ENCODE measurements around the gene CHN1.

Gene CHN1

DNA sequence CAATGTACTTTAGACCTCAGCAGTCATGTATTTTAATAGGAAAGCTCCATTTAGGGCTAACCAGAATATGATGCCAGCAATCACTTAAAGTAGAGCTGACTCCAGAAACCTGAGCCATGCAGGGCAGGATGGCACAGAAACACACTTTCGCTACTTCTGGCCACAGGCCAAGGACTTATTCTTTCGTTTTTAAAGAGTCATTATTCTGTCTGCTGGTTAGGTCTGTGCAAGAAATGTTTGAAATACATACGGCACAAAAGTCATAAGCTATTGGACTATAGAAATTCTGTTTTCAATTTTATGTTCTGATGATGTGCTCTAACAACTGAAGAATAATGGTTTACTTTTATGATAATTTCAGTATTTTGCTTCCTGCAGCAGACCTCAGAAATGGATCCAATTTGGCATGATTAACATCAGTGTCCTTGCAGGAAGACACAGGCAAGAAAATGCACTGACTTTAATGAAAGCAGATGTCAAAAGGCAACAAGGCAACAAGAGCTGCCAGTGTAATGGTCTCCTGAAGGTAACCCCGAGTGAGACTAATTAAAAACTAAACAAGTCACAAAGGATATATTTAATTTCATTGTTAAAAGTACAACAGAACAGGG, 126.5 kb downstream of the CHN1 start:
- DNase-seq (ENCODE audit: insufficient read length) (no peak), FAIRE-seq (no peak)
- no peak for TF ChIP-seq TAF1 (IDR thresholded peaks at IDR 0.05; ENCODE audit: borderline replicate concordance, low read depth, low read length)
- TF ChIP-seq POLR2A (IDR thresholded peaks at IDR 0.05; ENCODE audit: low read depth, low read length): no peak
- TF ChIP-seq POLR2AphosphoS5 (IDR thresholded peaks at IDR 0.05; ENCODE audit: low read depth, low read length): no peak

DNA sequence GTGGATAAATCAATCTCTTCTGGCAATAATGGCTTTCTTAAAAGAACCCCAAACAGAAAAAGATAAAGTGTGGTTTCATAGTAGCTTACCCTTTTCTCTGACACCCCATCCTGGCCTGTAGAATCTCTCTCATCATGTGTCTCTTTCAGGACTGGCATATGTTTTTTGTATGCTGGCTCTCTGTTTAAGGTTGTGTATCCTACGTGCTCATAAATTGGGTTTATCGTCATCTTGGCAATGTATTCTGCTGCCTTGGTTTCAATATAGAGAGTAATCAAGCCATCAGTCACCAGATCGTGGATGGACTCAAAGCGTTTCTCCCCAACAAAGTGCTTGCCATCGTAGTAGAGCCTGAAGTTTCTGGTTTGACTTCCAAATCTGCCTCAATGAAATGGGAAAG, 127.4 kb downstream of the CHN1 start:
- FAIRE-seq (no peak), DNase-seq (ENCODE audit: insufficient read length) (no peak)
- TF ChIP-seq POLR2AphosphoS5 (IDR thresholded peaks at IDR 0.05; ENCODE audit: low read depth, low read length): no peak
- TF ChIP-seq TAF1 (IDR thresholded peaks at IDR 0.05; ENCODE audit: borderline replicate concordance, low read depth, low read length): no peak
- no peak for TF ChIP-seq POLR2A (IDR thresholded peaks at IDR 0.05; ENCODE audit: low read depth, low read length)

DNA sequence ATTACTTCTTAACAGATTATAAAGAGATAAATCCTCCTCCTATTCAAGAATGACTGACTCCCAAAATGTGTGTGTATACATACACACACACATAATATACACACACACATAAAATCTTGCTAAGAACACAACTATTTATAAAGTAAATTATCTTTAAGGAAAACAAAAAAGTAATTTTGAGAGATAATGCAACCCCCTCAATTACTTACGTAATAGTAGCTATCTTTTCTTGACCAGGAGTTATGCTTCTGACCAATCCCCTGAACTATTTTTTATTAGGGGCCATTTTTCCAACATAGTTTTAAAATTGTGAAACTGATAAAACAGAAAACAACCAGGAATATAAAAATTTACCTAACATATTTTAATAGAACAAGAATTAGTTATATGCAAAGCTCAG, 127.9 kb downstream of the CHN1 start:
- DNase-seq (ENCODE audit: insufficient read length) (no peak), FAIRE-seq (no peak)
- TF ChIP-seq TAF1 (IDR thresholded peaks at IDR 0.05; ENCODE audit: borderline replicate concordance, low read depth, low read length): no peak
- TF ChIP-seq POLR2A (IDR thresholded peaks at IDR 0.05; ENCODE audit: low read depth, low read length): no peak
- no peak for TF ChIP-seq POLR2AphosphoS5 (IDR thresholded peaks at IDR 0.05; ENCODE audit: low read depth, low read length)

DNA sequence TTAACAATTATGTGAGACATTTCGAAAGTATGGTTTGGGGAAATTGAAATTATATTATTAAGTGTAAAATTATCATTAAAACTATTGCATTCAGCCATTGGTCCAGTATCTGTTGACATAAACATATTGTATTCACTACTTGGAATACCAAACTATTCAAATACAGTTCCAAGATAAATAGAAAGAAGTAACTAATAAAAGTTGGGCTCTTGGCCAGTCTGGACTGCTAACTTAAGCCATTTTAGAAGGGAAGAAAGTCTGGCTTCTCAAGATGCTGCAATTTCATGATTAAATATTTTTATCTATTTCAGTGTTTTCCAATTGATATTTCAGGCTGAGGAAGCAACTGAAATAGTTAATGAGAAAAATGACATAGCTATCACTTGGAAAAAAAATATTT, 131.1 kb downstream of the CHN1 start:
- TF ChIP-seq TAF1 (IDR thresholded peaks at IDR 0.05; ENCODE audit: borderline replicate concordance, low read depth, low read length): no peak
- TF ChIP-seq POLR2A (IDR thresholded peaks at IDR 0.05; ENCODE audit: low read depth, low read length): no peak
- TF ChIP-seq POLR2AphosphoS5 (IDR thresholded peaks at IDR 0.05; ENCODE audit: low read depth, low read length): no peak
- FAIRE-seq (no peak), DNase-seq (ENCODE audit: insufficient read length) (no peak)

GRCh38 chr2:174873471-174873870, 131.7 kb downstream of the CHN1 start:
- no peak for DNase-seq (ENCODE audit: insufficient read length)
- TF ChIP-seq POLR2A (IDR thresholded peaks at IDR 0.05; ENCODE audit: low read depth, low read length): no peak
- TF ChIP-seq TAF1 (IDR thresholded peaks at IDR 0.05; ENCODE audit: borderline replicate concordance, low read depth, low read length): no peak
- TF ChIP-seq POLR2AphosphoS5 (IDR thresholded peaks at IDR 0.05; ENCODE audit: low read depth, low read length): no peak
- no peak for FAIRE-seq

GRCh38 chr2:174870787-174871186, 134.4 kb downstream of the CHN1 start:
- no peak for DNase-seq (ENCODE audit: insufficient read length)
- no peak for FAIRE-seq
- TF ChIP-seq POLR2AphosphoS5 (IDR thresholded peaks at IDR 0.05; ENCODE audit: low read depth, low read length): no peak
- no peak for TF ChIP-seq TAF1 (IDR thresholded peaks at IDR 0.05; ENCODE audit: borderline replicate concordance, low read depth, low read length)
- no peak for TF ChIP-seq POLR2A (IDR thresholded peaks at IDR 0.05; ENCODE audit: low read depth, low read length)

GRCh38 chr2:174868878-174869277, 136.3 kb downstream of the CHN1 start:
- no peak for DNase-seq (ENCODE audit: insufficient read length)
- FAIRE-seq: no peak
- TF ChIP-seq TAF1 (IDR thresholded peaks at IDR 0.05; ENCODE audit: borderline replicate concordance, low read depth, low read length): no peak
- no peak for TF ChIP-seq POLR2A (IDR thresholded peaks at IDR 0.05; ENCODE audit: low read depth, low read length)
- TF ChIP-seq POLR2AphosphoS5 (IDR thresholded peaks at IDR 0.05; ENCODE audit: low read depth, low read length): no peak

DNA sequence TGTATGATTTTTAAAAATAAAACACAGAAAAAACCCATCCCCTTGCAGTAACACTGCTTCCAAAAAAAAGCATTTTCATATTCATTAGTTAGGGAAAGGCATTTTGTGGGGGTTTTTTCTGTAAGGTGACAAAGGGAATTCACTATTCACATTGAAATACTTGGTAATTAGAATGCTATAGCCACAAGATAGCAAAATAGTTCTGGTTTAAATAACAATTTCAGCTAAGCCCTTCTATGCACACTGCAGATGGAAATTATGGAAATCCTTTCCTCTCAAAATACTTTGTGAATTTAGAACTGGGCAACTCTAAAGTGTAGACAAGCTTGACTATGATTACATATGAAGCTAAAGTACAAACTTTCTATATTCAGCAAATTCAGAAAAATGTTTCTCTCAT, 138.8 kb downstream of the CHN1 start:
- DNase-seq (ENCODE audit: insufficient read length) (no peak), FAIRE-seq (no peak)
- TF ChIP-seq POLR2AphosphoS5 (IDR thresholded peaks at IDR 0.05; ENCODE audit: low read depth, low read length): no peak
- no peak for TF ChIP-seq POLR2A (IDR thresholded peaks at IDR 0.05; ENCODE audit: low read depth, low read length)
- TF ChIP-seq TAF1 (IDR thresholded peaks at IDR 0.05; ENCODE audit: borderline replicate concordance, low read depth, low read length): no peak

DNA sequence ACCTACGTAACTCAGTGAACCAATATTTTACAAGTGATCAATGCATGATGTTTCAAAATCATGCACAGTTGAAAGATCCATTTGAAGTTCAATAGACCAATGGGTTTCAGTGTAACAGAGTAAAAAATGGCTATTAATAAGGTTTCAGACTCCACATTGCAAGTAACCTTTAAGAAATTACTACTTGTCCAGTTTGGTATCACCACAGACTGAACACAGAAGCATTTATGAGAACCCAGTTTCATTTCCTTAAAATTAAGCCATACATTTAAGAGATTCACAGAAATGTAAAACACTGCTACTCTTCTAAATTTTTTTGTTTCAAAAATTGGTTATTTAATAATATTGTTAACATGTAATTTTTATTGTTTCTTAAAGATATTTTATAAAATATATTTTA, 142.0 kb downstream of the CHN1 start:
- DNase-seq (ENCODE audit: insufficient read length) (no peak), FAIRE-seq (no peak)
- TF ChIP-seq TAF1 (IDR thresholded peaks at IDR 0.05; ENCODE audit: borderline replicate concordance, low read depth, low read length): no peak
- TF ChIP-seq POLR2A (IDR thresholded peaks at IDR 0.05; ENCODE audit: low read depth, low read length): no peak
- TF ChIP-seq POLR2AphosphoS5 (IDR thresholded peaks at IDR 0.05; ENCODE audit: low read depth, low read length): no peak

- FAIRE-seq (peak; percentile 40), DNase-seq (ENCODE audit: insufficient read length) (no peak)
- TF ChIP-seq POLR2AphosphoS5 (IDR thresholded peaks at IDR 0.05; ENCODE audit: low read depth, low read length) (no peak), POLR2A (IDR thresholded peaks at IDR 0.05; ENCODE audit: low read depth, low read length) (no peak), TAF1 (IDR thresholded peaks at IDR 0.05; ENCODE audit: borderline replicate concordance, low read depth, low read length) (no peak)
Observed at GRCh38 chr2:174859563-174860169, 145.5 kb downstream of the CHN1 start.

DNA sequence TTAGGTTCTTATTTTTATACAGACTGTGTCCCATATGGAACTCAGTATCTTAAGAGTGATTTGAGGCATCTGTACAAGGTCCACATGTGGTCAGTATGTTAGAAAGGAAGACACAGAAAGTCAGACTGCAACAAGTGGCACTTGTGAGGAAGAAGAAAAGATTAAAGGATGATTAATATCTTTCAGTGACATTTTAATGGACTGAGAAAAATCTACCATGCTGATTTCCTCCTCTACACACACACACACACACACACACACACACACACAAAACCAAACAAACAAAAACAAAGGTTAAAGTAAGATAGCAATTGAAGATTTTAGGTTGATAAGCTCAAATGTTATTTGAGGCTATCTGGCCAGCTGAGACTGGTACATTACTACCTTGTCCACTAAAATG, 146.4 kb downstream of the CHN1 start:
- DNase-seq (ENCODE audit: insufficient read length) (no peak), FAIRE-seq (no peak)
- no peak for TF ChIP-seq TAF1 (IDR thresholded peaks at IDR 0.05; ENCODE audit: borderline replicate concordance, low read depth, low read length)
- TF ChIP-seq POLR2A (IDR thresholded peaks at IDR 0.05; ENCODE audit: low read depth, low read length): no peak
- TF ChIP-seq POLR2AphosphoS5 (IDR thresholded peaks at IDR 0.05; ENCODE audit: low read depth, low read length): no peak

DNA sequence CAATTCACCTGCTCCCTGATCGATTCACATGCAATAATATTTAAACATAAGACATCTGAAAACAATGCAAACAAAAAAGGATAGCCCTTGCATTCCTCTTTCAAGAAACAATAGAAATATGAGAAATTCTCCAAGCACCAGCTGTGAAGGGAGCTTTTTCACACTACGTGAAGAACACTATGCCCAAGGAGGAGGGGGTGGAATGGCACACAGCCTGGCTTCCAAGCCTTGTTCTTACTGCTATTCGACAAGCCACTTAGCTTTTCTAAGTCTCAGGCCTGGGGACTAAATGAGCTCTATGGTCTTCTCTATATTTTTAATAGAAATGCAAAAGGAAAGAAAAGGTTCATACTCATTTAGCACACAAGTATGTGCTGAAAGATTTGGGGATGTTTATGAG, 148.7 kb downstream of the CHN1 start:
- no peak for FAIRE-seq
- no peak for DNase-seq (ENCODE audit: insufficient read length)

More for the DNA sequence above, 148.7 kb downstream of the CHN1 start:
- TF ChIP-seq POLR2A (IDR thresholded peaks at IDR 0.05; ENCODE audit: low read depth, low read length) (no peak), POLR2AphosphoS5 (IDR thresholded peaks at IDR 0.05; ENCODE audit: low read depth, low read length) (no peak), TAF1 (IDR thresholded peaks at IDR 0.05; ENCODE audit: borderline replicate concordance, low read depth, low read length) (no peak)
